NCI-H526 treated with DMSO at 0.1 percent for 48 hours (cell line): ENCODE measurements around the gene GALNT14.
A peak's percentile ranks its signal among the peaks of the same experiment; 100 is the strongest.
"Not testable (repeated sequence)": the region's sequence is repeated elsewhere in the genome, so short reads cannot be mapped to it uniquely, and the experiment has no call there.

Experiments
- DNase-seq: peaks from one replicate; lab custom pipeline; 2025; lab: John Stamatoyannopoulos, UW

GALNT14 gene, protein sequence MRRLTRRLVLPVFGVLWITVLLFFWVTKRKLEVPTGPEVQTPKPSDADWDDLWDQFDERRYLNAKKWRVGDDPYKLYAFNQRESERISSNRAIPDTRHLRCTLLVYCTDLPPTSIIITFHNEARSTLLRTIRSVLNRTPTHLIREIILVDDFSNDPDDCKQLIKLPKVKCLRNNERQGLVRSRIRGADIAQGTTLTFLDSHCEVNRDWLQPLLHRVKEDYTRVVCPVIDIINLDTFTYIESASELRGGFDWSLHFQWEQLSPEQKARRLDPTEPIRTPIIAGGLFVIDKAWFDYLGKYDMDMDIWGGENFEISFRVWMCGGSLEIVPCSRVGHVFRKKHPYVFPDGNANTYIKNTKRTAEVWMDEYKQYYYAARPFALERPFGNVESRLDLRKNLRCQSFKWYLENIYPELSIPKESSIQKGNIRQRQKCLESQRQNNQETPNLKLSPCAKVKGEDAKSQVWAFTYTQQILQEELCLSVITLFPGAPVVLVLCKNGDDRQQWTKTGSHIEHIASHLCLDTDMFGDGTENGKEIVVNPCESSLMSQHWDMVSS

GRCh38 chr2:31138037-31138962 is at the start of gene GALNT14:
GALNT14 (minus strand) TSS chr2:31138440; CDS start chr2:31138086, 354 bp downstream.
- peak; percentile 76 for DNase-seq

DNA sequence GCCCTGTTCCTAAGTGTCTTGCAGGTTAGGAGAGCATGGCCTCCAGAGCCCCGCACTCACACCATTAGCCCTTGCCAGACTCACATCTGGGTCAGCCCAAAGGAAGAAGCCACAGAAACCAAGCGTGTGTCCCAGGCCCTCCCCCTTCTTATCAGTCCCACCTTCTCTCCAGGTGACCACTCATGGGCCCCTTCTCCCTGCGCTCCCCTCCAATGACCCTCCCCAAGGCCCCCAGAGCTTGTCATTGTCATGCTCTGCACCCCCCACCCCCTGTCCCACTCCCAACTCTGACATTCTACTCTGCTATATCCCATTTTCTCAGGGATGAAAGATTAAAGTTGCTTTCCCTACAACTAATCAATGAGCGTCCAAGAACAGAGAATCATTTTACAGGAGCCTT is 48.9 kb upstream of the GALNT14 start:
- DNase-seq: no peak

- DNase-seq: not testable (repeated sequence)
These were observed 45.7 kb upstream of the GALNT14 start for GRCh38 chr2:31183973-31184372.

GRCh38 chr2:31176742-31177141 is 38.5 kb upstream of the GALNT14 start:
- no peak for DNase-seq

DNA sequence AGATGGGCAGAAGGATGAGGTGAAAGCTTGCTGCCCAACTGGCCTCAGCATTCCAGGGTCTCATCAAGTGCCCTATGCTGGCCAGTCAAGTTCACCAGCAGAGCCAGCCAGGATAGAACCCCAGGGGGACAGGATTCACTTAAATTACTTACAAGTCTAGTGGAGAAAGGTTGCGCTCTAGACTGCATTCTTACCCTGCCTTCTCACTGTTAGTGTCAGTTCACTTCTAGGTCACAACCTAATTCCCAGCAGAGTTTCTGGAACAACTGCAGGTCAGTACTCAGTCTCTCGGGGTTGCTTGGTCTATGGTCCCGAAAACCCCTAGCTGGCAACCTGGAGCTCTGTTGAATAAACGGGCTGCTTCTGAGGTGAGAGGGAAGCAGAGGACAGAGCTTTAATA is 32.9 kb upstream of the GALNT14 start:
- DNase-seq: no peak

GRCh38 chr2:31170071-31170698 is 31.9 kb upstream of the GALNT14 start:
- DNase-seq: peak; percentile 71

GRCh38 chr2:31168291-31168690 is 30.1 kb upstream of the GALNT14 start:
- no peak for DNase-seq

DNA sequence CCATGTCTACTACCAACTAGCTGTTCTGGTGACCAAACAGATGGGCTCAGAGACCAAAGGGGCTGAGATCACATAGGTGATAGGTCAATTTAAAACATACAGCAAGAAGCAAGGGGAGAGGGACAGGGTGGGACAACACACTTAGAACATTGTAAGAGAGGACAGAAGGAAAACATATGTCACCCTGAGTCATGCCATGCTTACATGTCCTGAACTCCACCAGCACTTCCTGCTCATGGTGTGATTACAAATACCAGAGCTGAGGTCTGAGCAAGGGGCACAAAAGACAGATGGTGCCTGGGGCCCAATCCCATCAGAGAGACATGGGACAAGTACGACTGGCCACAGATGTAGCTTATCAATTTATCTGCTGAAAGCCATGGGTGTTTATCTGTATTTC is 28.7 kb upstream of the GALNT14 start:
- no peak for DNase-seq

DNA sequence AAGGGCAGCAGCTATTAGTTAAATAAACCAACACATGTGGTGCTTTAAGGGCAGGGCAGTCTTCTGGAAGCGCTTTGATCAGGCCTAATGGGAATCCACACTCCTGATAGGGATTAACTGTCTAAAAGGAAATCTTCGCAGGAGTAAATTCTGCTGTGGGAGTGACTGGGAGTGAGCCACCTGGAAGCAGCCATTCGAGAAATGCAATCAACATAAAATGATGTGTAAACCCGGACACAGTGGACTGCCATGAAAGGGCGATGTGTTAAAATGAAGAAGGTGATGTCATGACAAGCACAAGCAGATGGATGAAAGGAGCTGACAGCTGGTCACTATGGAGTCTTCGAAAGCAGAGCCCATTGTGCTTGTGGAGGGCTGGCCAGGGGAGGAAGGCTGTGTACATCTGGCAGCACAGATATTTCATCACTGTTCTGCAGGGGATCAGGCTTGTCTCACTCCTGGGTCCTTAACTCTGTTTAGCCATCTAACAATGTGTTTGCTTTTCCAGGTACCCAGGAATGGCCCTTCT is 24.8 kb upstream of the GALNT14 start:
- peak; percentile 63 for DNase-seq

- DNase-seq: peak; percentile 96
These were observed 23.4 kb upstream of the GALNT14 start for GRCh38 chr2:31161637-31162036.

GRCh38 chr2:31151501-31151900 is 13.3 kb upstream of the GALNT14 start:
- no peak for DNase-seq

GRCh38 chr2:31150120-31150670 is 12.0 kb upstream of the GALNT14 start:
- no peak for DNase-seq

- no peak for DNase-seq
These were observed 10.3 kb upstream of the GALNT14 start for GRCh38 chr2:31148514-31148913.

- DNase-seq: no peak
These were observed 9.4 kb upstream of the GALNT14 start for GRCh38 chr2:31147645-31148044.

GRCh38 chr2:31142110-31142509 is 3.9 kb upstream of the GALNT14 start:
- DNase-seq: no peak

DNA sequence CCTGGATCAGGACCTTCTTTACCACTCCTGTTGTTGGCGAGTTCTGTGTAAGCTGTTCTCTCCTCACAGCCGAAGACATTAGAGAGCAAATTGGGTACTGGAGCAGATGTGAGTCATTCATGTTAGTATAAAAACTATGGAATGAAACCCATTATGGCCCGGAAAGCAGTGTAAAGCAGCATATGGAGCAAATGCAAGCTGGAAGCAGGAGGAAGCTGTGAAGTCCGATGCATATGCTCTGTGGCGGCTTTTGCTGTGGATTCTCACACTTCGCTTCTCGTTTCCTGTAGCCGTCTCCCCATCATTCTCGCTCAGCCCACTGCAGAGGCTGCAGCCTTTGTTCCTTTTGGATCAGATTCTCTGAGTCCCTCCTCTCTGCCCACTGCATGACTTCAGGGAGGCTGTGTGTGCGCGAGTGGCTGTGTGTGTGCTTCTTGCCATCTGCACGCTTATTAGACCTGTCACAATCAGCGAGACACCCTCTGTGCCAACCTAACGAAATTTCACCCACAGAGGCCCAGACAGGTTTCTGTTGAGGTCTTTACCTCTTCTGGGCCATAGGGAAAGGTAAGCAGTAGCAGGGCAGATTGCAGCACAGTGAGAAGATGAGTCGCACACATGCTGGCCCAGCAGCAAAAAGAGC is 3.3 kb upstream of the GALNT14 start:
- DNase-seq: no peak

GRCh38 chr2:31140151-31140550 is 1.9 kb upstream of the GALNT14 start:
- no peak for DNase-seq

DNA sequence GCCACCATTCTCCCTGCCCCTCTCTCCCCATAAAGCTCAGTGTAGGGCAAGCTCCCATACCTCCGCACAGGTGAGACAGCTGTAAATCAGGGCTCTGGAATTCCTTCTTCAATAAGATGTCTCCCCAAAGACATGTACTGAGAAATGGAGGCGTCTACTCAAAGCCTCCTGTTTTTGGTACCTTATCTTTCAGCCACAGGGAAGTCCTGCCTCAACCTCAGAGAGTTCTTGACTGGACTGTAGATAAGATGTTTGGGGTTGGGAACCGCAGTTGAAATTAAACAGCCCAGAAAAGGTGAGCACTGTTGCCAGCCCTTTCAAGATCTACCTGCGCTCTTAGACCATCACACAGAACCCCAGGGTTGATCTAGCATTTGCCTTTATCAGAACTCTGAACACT is 1.4 kb upstream of the GALNT14 start:
- DNase-seq: no peak

DNA sequence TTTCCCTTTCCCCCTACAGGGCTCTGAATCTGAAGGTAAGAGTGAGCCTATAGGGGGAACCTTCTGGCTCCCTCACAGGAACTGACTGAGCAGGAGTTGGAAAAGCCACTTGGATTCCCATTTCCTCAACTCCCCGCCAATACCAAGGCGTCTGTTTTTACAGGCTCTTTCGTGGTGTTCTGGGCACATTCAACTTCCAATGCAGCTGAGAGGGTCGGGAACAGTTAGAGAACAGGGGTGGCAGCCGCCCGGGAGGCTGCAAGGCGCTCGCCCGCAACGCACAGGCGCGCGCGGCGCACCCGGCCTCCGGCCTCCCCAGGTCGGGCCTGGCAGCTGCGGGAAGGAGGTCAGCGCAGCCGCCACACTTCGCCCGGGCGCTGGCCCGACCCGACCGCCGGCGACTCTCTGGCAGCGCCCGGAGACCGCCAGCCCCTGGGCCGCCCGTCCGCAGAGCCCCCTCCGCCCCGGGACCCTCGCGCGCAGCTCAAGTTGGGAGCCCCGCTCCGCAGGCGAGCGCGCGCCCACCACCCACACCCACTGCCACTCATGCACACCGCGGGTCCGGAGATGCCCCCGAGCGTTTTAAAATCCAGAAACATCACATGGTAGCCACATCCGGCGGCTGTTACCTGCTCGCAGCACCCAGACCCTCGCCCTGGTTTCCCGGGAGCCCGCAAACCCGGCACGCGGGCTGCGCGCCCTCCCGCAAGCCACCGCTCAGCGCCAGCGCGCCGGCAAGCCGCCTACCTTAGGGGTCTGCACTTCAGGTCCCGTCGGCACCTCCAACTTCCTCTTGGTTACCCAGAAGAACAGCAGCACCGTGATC is 816 bp downstream of the GALNT14 start:
- DNase-seq: peak; percentile 48

GRCh38 chr2:31136732-31137131 is 1.5 kb downstream of the GALNT14 start:
- no peak for DNase-seq
